K562 (cell line): Measurements from ENCODE around the gene MRPL28. TPM values are rescaled to one million over a fixed set of nuclear protein-coding genes. Genes with fewer than 3 reads are reported as not detected.

Experiments used
- COPS2 ChIP-seq: fragments of 450-650 bp; conservative IDR thresholded peaks from 2 replicates; pipeline ENCODE4 v1.6.1; 2016; ENCODE audit warnings: mild to moderate bottlenecking, moderate library complexity
- ESRRB ChIP-seq: fragments of 250-450 bp; sonication (Bioruptor Pico); IDR thresholded peaks from 2 replicates; pipeline ENCODE4 v1.5.0; 2020; ENCODE audit warnings: mild to moderate bottlenecking, moderate library complexity, borderline replicate concordance
- FOXJ2 ChIP-seq: fragments of 200-800 bp; sonication (Bioruptor generic); IDR thresholded peaks from 2 replicates; pipeline ENCODE4 v1.6.1; 2016; ENCODE audit warnings: missing genetic modification characterization, missing compliant biosample characterization
- KAT8 ChIP-seq: fragments of 450-650 bp; IDR thresholded peaks from 2 replicates; pipeline ENCODE4 v1.6.1; 2016; ENCODE audit warnings: low read depth, mild to moderate bottlenecking
- RNF2 ChIP-seq: sonication (generic); IDR thresholded peaks from 2 replicates; pipeline ENCODE4 v1.6.1; 2016
- SETDB1 ChIP-seq: IDR thresholded peaks from one replicate; pipeline ENCODE4 v1.6.1; 2012; ENCODE audit warnings: low read length, control low read depth, inconsistent platforms
- SMARCE1 ChIP-seq: fragments of 450-650 bp; IDR thresholded peaks from 2 replicates; pipeline ENCODE4 v1.7.1; 2016; ENCODE audit warnings: mild to moderate bottlenecking
- SNIP1 ChIP-seq: fragments of 450-650 bp; IDR thresholded peaks from 2 replicates; pipeline ENCODE4 v1.7.1; 2017; ENCODE audit warnings: low read depth, mild to moderate bottlenecking
- TCFL5 ChIP-seq: fragments of 250-450 bp; sonication (Bioruptor Pico); conservative IDR thresholded peaks from 2 replicates; pipeline ENCODE4 v1.6.1; 2021; ENCODE audit warnings: mild to moderate bottlenecking, moderate library complexity, matching md5 sums
- TRIM24 ChIP-seq, 2 experiments: fragments of 450-650 bp; IDR thresholded peaks; 2 replicates each; pipeline ENCODE4 v1.6.1; 2016
- ZNF347 ChIP-seq: fragments of 450-650 bp; formaldehyde crosslinking; IDR thresholded peaks from 2 replicates; pipeline ENCODE4 v1.4.0; 2020; ENCODE audit warnings: low read depth, mild to moderate bottlenecking, moderate library complexity
- polyA plus RNA-seq, 8 experiments: library from polyadenylated mRNA; depleted of rRNA in 4 of 8; stranded (reverse) in 5 of 8; unstranded in 3 of 8; fragments of >200 nt; fragmentation: Nextera tagmentation in 2 of 8; fragmentation: Illumina TruSeq in 1 of 8; extraction: Ambion mirVana in 2 of 8; extraction: Trizol in 1 of 8; gene quantifications; 2 replicates each; pipeline versions ENCODE4 v1.2.1 to v1.2.3, GENCODE V29; 2011 to 2014; ENCODE audit warnings: inconsistent platforms in 1 of 8, missing spikeins in 1 of 8
- total RNA-seq, 7 experiments: library from RNA; depleted of rRNA in 6 of 7; stranded (reverse); fragments of >200 nt in 6 of 7; fragmentation: Illumina TruSeq in 2 of 7; extraction: Trizol in 2 of 7; gene quantifications; 2 replicates each; pipeline versions ENCODE4 v1.2.1 to v1.2.3, GENCODE V29; 2011 to 2021; ENCODE audit warnings: low replicate concordance in 1 of 7
- TF ChIP-seq, protein P1 (sequence below): fragments of 450-650 bp; IDR thresholded peaks from 2 replicates; pipeline ENCODE4 v1.6.1; 2016; ENCODE audit warnings: mild to moderate bottlenecking
- TF ChIP-seq, protein P2 (sequence below): fragments of 450-650 bp; IDR thresholded peaks from 2 replicates; pipeline ENCODE4 v1.6.1; 2017; ENCODE audit warnings: antibody characterized with exemption, mild to moderate bottlenecking
- TF ChIP-seq, protein P3 (sequence below): sonication (generic); formaldehyde crosslinking; IDR thresholded peaks from 2 replicates; pipeline ENCODE4 v1.8.1; 2022; ENCODE audit warnings: missing genetic modification reagents
- TF ChIP-seq, protein P4 (sequence below): fragments of 250-450 bp; sonication (Bioruptor Pico); IDR thresholded peaks from 2 replicates; pipeline ENCODE4 v1.4.0; 2020
- TF ChIP-seq, protein P5 (sequence below), 2 experiments: fragments of 250-450 bp in 1 of 2; fragments of 450-650 bp in 1 of 2; sonication (Bioruptor Pico) in 1 of 2; IDR thresholded peaks; 2 replicates each; pipeline versions ENCODE4 v1.6.1 to v1.8.0; 2016 to 2021; ENCODE audit warnings: mild to moderate bottlenecking in 2 of 2, moderate library complexity in 2 of 2, missing compliant biosample characterization in 1 of 2, missing genetic modification characterization in 1 of 2
- TF ChIP-seq, protein P6 (sequence below): fragments of 450-650 bp; IDR thresholded peaks from 2 replicates; pipeline ENCODE4 v1.6.1; 2016; ENCODE audit warnings: missing biosample characterization, missing genetic modification characterization

Gene MRPL28
- total and polyA plus RNA-seq, 9 of the 15 experiments (the other 6 are each of a cell fraction or from before 2014, with no cell fraction given): 2.5 to 323 (median 175) TPM

DNA sequence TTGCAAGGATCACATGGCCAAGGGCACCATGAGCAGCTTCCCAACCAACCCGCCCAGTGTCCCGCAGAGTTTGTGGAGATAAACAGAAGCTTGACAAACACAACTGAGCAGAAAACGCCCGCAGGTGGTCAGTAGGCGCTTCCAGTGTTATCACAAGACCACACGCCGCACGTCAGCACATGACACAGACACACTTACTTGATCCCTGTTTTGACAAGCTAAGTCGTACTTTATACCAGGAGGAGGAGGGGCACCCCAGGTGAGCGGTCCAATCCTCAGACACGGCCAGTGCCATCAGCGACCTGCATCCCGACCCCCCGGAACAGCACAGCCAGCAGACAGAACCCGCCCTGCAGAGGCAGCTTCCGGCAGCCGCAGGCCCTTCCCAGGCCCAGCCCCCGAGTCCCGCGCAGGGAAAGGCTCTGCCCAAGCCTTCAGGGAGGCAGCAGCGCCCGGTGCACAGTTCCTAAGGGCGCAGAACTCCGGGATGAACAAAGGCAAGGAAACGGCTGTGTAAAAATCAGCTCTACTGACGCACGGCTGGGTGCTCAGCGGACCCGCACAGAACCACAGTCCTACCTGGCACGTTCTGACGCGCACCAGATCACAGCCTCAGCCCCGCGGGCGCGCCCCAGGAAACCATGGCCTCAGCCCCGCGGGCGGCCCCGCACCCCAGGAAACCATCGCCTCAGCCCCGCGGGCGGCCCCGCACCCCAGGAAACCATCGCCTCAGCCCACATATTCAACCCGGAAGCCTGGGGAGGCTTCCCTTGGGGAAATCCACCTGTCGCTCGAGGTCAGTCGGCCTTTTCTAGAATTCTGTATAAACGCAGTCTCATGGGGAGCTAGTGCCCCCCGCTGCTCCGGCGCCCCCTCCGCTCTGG is 45.6 kb downstream of the MRPL28 start (continued):
- TF ChIP-seq, protein P1, sequence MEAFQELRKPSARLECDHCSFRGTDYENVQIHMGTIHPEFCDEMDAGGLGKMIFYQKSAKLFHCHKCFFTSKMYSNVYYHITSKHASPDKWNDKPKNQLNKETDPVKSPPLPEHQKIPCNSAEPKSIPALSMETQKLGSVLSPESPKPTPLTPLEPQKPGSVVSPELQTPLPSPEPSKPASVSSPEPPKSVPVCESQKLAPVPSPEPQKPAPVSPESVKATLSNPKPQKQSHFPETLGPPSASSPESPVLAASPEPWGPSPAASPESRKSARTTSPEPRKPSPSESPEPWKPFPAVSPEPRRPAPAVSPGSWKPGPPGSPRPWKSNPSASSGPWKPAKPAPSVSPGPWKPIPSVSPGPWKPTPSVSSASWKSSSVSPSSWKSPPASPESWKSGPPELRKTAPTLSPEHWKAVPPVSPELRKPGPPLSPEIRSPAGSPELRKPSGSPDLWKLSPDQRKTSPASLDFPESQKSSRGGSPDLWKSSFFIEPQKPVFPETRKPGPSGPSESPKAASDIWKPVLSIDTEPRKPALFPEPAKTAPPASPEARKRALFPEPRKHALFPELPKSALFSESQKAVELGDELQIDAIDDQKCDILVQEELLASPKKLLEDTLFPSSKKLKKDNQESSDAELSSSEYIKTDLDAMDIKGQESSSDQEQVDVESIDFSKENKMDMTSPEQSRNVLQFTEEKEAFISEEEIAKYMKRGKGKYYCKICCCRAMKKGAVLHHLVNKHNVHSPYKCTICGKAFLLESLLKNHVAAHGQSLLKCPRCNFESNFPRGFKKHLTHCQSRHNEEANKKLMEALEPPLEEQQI: no peak
- TF ChIP-seq TCFL5 (CRISPR knock-in tag) (no peak), FOXJ2 (tag) (peak; percentile 75), COPS2 (no peak), TRIM24 (IDR thresholded peaks at IDR 0.05) (peak; percentile 80 to 83), SNIP1 (no peak), SMARCE1 (peak; percentile 73; the same call in 1 of the 2 replicates), KAT8 (no peak), SETDB1 (no peak), ESRRB (CRISPR knock-in tag) (no peak), ZNF347 (CRISPR knock-in tag) (no peak), RNF2 (peak; percentile 51)
- TF ChIP-seq, protein P2, sequence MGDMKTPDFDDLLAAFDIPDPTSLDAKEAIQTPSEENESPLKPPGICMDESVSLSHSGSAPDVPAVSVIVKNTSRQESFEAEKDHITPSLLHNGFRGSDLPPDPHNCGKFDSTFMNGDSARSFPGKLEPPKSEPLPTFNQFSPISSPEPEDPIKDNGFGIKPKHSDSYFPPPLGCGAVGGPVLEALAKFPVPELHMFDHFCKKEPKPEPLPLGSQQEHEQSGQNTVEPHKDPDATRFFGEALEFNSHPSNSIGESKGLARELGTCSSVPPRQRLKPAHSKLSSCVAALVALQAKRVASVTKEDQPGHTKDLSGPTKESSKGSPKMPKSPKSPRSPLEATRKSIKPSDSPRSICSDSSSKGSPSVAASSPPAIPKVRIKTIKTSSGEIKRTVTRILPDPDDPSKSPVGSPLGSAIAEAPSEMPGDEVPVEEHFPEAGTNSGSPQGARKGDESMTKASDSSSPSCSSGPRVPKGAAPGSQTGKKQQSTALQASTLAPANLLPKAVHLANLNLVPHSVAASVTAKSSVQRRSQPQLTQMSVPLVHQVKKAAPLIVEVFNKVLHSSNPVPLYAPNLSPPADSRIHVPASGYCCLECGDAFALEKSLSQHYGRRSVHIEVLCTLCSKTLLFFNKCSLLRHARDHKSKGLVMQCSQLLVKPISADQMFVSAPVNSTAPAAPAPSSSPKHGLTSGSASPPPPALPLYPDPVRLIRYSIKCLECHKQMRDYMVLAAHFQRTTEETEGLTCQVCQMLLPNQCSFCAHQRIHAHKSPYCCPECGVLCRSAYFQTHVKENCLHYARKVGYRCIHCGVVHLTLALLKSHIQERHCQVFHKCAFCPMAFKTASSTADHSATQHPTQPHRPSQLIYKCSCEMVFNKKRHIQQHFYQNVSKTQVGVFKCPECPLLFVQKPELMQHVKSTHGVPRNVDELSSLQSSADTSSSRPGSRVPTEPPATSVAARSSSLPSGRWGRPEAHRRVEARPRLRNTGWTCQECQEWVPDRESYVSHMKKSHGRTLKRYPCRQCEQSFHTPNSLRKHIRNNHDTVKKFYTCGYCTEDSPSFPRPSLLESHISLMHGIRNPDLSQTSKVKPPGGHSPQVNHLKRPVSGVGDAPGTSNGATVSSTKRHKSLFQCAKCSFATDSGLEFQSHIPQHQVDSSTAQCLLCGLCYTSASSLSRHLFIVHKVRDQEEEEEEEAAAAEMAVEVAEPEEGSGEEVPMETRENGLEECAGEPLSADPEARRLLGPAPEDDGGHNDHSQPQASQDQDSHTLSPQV: peak; percentile 78
- TF ChIP-seq, protein P3, sequence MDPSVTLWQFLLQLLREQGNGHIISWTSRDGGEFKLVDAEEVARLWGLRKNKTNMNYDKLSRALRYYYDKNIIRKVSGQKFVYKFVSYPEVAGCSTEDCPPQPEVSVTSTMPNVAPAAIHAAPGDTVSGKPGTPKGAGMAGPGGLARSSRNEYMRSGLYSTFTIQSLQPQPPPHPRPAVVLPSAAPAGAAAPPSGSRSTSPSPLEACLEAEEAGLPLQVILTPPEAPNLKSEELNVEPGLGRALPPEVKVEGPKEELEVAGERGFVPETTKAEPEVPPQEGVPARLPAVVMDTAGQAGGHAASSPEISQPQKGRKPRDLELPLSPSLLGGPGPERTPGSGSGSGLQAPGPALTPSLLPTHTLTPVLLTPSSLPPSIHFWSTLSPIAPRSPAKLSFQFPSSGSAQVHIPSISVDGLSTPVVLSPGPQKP (CRISPR knock-in tag): no peak
- TF ChIP-seq, protein P4, sequence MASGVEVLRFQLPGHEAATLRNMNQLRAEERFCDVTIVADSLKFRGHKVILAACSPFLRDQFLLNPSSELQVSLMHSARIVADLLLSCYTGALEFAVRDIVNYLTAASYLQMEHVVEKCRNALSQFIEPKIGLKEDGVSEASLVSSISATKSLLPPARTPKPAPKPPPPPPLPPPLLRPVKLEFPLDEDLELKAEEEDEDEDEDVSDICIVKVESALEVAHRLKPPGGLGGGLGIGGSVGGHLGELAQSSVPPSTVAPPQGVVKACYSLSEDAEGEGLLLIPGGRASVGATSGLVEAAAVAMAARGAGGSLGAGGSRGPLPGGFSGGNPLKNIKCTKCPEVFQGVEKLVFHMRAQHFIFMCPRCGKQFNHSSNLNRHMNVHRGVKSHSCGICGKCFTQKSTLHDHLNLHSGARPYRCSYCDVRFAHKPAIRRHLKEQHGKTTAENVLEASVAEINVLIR (CRISPR knock-in tag): peak; percentile 6; the same call in 1 of the 2 replicates
- TF ChIP-seq, protein P5, sequence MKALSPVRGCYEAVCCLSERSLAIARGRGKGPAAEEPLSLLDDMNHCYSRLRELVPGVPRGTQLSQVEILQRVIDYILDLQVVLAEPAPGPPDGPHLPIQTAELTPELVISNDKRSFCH (CRISPR knock-in tag; IDR thresholded peaks at IDR 0.05): no peak
- TF ChIP-seq, protein P5 (tag; IDR thresholded peaks at IDR 0.05): no peak
- TF ChIP-seq, protein P6, sequence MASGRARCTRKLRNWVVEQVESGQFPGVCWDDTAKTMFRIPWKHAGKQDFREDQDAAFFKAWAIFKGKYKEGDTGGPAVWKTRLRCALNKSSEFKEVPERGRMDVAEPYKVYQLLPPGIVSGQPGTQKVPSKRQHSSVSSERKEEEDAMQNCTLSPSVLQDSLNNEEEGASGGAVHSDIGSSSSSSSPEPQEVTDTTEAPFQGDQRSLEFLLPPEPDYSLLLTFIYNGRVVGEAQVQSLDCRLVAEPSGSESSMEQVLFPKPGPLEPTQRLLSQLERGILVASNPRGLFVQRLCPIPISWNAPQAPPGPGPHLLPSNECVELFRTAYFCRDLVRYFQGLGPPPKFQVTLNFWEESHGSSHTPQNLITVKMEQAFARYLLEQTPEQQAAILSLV (tag): no peak
